ENCODE data around the gene MIDN.

GRCh38 chr19:1213391-1214286, 34.7 kb upstream of the MIDN start:
- TF ChIP-seq REST (IDR thresholded peaks at IDR 0.05; ENCODE audit: insufficient read depth in 1 of 2, low read depth in 2 of 2, low read length in 1 of 2) (no peak), TCF7L2 (IDR thresholded peaks at IDR 0.05; ENCODE audit: low read depth, low read length) (no peak), SIN3A (IDR thresholded peaks at IDR 0.05; ENCODE audit: borderline replicate concordance, insufficient read depth, low read depth, low read length) (no peak), POLR2AphosphoS5 (IDR thresholded peaks at IDR 0.05; ENCODE audit: low read depth, low read length) (no peak)
- TF ChIP-seq, protein P1, sequence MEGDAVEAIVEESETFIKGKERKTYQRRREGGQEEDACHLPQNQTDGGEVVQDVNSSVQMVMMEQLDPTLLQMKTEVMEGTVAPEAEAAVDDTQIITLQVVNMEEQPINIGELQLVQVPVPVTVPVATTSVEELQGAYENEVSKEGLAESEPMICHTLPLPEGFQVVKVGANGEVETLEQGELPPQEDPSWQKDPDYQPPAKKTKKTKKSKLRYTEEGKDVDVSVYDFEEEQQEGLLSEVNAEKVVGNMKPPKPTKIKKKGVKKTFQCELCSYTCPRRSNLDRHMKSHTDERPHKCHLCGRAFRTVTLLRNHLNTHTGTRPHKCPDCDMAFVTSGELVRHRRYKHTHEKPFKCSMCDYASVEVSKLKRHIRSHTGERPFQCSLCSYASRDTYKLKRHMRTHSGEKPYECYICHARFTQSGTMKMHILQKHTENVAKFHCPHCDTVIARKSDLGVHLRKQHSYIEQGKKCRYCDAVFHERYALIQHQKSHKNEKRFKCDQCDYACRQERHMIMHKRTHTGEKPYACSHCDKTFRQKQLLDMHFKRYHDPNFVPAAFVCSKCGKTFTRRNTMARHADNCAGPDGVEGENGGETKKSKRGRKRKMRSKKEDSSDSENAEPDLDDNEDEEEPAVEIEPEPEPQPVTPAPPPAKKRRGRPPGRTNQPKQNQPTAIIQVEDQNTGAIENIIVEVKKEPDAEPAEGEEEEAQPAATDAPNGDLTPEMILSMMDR (IDR thresholded peaks at IDR 0.05): no peak

All from Panc1 (cell line).